ENCODE results near the gene MCC.

DNA sequence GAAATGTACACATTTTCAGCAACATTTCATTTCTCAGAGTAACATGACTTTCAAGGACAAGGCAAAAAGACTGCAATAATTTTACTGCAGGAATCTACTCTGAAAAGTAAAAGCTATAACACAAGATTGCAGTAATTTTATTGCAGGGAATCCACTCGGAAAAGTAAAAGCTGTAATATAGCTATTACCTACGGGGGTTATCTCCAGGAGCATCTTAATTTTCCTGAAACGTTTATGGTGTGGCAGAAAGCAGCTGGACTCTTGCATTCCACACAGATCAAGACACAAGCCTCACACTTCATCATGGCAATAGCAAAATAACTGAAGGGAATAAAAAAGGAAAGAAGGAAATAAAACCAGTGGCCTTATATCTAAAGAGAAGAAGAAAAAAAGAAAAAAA is 224.7 kb downstream of the MCC start:
- TF ChIP-seq, protein P1, sequence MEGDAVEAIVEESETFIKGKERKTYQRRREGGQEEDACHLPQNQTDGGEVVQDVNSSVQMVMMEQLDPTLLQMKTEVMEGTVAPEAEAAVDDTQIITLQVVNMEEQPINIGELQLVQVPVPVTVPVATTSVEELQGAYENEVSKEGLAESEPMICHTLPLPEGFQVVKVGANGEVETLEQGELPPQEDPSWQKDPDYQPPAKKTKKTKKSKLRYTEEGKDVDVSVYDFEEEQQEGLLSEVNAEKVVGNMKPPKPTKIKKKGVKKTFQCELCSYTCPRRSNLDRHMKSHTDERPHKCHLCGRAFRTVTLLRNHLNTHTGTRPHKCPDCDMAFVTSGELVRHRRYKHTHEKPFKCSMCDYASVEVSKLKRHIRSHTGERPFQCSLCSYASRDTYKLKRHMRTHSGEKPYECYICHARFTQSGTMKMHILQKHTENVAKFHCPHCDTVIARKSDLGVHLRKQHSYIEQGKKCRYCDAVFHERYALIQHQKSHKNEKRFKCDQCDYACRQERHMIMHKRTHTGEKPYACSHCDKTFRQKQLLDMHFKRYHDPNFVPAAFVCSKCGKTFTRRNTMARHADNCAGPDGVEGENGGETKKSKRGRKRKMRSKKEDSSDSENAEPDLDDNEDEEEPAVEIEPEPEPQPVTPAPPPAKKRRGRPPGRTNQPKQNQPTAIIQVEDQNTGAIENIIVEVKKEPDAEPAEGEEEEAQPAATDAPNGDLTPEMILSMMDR (IDR thresholded peaks at IDR 0.05), result no peak
- TF ChIP-seq EZH2 (IDR thresholded peaks at IDR 0.05; ENCODE audit: borderline replicate concordance, insufficient read depth, low read depth, low read length, poor library complexity, severe bottlenecking), result no peak

Data from B cell (primary cell).